ENCODE measurements around the gene ZFYVE9.

GRCh38 chr1:52096216-52096615, 45.7 kb upstream of the ZFYVE9 start:
- no peak for TF ChIP-seq CTCF (IDR thresholded peaks at IDR 0.05)
- no peak for TF ChIP-seq ZFX (IDR thresholded peaks at IDR 0.05; ENCODE audit: borderline replicate concordance)

All from 22Rv1 (cell line).